Measurements from ENCODE around the gene RFX1.
A peak's percentile ranks its signal among the peaks of the same experiment; 100 is the strongest.
"Not testable (repeated sequence)": the region's sequence is repeated elsewhere in the genome, so short reads cannot be mapped to it uniquely, and the experiment has no call there.

RFX1 gene

GRCh38 chr19:13978351-13979243 is 27.5 kb downstream of the RFX1 start:
- no peak for DNase-seq

DNA sequence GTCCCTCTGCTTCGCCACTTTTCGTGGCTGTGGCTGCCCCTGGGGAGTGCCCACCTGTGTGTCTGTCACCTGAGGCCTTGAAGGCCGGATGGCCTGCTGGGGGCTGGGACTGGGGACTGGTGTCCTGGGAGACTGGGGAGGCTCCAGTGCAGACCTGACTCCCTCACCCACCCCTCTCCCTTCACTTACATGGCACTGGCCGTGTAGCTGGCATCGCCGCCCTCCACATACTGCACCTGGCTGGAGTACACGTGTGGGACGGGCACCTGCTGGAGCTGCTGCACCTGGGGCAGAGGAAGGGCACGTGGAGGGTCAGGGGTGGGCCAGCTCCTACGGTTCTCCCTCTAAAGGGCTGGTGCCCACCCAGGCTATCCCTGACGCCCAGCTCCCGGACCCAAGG is 28.3 kb downstream of the RFX1 start:
- DNase-seq, result no peak

DNA sequence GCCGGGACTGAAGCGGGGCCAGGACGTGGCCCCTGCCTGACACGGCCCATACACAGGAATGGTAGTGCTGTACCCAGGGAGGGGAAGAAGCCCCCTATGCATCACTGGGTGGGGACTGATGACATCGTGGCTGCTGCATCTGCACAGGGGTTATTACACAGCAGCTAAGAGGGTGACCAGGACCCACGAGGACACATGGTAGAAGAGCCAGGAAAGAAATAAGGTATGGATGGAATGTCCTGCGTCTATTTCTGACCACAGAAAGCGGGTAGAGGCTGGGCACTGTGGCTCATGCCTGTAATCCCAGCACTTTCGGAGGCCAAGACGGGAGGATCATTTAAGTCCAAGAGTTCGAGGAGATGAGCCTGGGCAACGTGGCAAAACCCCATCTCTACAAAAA is 29.7 kb downstream of the RFX1 start:
- no peak for DNase-seq

DNA sequence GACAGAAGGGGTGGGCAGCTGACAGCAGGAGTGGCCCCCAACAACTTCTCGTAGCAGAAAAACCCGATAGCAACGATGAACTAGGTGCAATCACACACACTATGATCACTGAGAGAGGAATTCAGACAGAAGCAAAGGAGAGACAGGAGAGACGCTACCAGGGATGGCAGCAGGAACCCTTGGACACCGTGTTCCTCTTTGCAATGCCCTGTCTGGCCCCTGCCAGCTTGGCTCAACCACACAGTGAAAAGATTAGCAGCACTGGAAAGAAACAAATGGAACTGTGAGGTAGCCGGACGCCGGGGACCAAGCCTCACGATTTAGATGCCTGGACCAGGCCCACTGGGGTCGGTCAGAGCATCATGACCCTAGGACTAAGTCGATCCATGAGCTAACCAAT is 30.2 kb downstream of the RFX1 start:
- no peak for DNase-seq

GRCh38 chr19:13974073-13974472 is 32.0 kb downstream of the RFX1 start:
- DNase-seq, result peak; percentile 15

GRCh38 chr19:13973479-13973878 is 32.6 kb downstream of the RFX1 start:
- not testable (repeated sequence) for DNase-seq

GRCh38 chr19:13972368-13973155 is 33.6 kb downstream of the RFX1 start:
- no peak for DNase-seq

GRCh38 chr19:13971868-13972267 is 34.3 kb downstream of the RFX1 start:
- DNase-seq, result not testable (repeated sequence)

- DNase-seq, result no peak
Measured at GRCh38 chr19:13969897-13970296, 36.2 kb downstream of the RFX1 start.

DNA sequence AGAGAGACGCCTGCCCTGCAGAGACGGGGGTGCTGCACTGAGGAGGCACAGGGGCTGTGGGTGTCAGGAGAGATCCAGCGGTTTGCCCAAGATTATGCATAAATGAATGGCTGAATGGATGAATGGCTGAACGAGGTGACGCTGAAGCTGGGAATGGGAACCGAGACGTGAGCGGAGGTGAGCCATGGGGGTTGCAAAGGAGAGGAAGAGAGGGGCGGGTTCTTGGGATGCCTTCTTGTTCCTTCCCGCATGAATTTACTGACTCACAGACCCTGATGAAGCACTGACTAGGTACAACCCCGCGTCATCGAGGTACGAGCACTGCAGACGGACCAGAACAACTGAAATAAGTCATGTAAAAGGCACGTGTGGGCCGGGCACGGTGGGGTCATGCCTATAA is 37.1 kb downstream of the RFX1 start:
- no peak for DNase-seq

DNA sequence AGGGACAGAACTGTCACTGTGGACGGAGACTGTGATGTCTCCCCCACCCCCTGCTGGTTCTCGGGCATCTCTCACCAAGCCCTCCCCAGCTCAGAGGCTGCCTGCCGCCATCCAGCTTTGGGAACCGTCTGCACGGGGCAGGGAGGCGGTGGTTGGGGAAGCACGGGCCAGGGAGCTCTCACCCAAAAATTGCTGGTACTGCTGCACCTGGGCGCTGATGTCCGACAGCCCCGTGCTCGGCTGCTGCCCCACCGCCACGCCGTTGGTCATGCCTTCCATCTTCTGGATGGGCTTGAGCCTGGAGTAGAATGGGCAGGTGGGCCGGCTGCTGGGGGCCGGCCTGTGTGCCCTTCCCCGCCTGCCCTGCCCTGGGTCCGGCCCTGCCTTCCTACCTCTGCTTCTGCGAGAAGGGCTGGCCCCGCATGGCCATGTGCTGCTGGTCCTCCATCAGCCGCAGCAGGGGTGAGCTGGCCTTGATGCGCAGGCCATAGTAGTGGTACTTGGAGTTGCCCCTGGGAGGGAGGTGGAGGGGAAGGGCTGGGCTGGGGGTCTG is 37.7 kb downstream of the RFX1 start:
- no peak for DNase-seq

DNA sequence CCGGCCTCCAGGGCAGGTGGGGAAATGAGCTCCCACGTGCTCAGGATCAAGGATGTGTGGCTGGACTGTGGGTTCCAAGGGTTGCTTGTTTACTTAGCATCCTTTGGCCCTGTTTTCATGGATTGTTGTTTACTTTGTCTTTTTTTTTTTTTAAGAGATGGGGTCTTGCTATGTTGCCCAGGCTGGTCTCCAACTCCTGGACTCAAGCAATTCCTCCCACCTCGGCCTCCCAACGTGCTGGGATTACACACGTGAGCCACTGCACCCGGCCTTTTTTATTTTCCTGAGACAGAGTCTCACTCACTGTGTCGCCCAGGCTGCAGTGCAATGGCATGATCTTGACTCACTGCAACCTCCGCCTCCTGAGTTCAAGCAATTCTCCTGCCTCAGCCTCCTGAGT is 38.9 kb downstream of the RFX1 start:
- not testable (repeated sequence) for DNase-seq

DNA sequence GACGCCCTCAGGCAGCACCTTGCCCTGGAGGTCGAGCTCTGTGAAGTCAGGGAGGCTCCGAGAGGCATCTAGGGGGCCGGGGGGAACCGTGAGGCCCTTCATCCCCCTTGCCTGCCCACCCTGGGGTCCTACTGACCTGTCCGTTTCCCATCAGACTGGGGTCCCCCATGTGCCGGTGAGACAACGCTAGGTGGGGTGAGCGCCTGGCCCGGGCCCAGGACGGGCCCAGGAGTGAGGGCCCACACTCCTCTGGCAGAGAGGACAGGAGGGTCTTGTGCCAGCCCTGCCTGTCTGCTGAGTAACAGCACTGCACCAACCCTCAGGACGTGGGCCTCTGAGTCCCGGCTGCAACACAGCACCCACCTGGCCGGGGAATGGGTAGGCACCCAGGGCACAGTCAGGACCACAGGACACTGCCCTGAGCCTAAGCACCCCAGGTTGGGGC is 39.4 kb downstream of the RFX1 start:
- no peak for DNase-seq

- DNase-seq, result no peak
Measured at GRCh38 chr19:13965926-13966683, 40.0 kb downstream of the RFX1 start.

DNA sequence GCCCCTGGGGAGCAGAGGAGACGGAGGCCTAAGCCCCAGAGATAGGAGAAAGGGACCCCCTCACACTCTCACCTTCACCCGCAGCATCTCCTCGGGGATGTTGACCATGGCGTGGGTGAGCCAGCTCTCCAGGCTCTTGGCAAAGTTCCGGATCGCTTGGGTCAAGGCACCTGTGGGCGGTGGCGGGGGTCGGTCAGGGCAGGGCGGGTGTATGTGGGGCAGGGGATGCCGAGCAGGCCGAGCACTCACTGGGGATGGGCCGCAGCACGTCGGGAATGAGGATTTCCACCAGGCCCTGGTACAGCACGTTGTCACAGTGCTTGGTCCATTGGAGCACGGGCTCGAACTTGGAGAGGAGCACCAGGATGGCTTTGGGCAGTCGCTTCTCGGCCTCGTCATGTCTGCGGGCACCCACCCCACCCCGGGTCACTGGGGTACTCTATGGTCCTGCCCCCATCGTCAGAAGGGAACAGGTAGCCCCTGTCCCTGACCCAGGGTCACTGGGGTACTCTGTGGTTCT is 40.7 kb downstream of the RFX1 start:
- no peak for DNase-seq

GRCh38 chr19:13964776-13965175 is 41.3 kb downstream of the RFX1 start:
- DNase-seq, result no peak

DNA sequence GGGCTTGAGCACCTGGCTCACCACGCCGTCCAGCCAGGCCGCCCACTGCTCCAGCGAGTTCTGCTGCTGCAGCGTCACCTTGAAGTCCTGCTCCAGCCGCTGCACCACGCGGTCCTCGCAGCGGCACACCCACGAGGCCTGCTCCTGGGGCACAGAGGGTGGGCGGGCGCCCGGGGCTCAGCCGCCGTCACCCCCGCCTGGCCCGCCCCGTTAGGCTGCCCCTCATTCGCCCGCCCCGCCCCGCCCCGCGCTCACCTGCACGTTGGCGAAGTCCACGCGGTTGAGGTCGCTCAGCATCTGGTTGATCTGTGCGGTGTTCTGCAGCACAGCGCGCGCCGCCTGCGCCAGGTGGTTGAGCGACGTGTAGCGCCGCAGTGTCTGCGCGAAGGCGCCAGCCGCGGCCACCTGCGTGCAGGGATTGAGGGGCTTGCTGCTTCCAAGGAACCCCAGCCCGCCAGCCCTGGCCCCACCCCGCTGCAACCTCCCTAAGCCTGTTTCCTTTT is 42.5 kb downstream of the RFX1 start:
- no peak for DNase-seq

DNA sequence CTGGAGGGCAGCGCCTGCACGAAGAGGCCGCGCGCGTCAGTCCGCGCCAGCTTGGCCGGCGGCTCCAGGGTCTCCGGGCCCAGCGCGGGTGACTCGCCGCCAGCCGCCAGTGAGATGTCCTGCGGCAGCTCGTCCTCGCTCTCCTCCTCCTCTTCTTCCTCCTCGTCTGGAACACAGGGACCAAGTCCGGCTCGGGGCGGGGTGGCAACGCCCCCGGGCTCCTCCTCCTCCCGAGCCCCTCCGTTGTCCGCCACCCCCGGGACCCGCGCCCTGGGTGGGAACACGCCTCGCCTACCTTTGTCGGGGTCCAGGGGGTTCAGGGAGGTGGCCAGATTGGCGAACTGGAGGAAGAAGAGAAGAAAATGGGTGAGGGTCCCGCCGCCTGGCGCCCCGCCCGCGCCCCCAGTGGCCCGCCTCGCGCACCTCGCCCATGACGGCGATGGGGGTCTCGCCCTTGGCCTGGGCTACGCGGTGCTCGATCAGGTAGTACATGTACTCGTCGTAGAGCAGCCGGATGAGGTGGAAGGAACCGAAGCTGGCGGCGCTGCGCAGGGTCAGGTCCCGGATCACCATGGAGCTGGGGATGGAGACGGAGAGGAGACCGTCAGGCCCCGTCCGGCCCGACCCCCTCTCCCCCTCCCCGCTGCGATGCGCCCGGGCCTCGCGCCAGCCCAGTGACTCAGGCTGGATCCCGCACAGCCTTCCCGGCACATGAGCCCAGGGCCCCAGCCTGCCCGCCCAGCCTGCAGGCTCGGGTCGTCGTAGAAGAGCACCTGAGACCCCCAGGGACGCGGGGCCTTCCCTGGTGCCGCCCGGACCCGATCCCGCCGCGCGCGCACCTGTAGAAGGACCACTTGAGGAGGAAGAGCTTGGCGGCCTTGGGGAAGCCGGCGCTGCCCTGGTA is 43.2 kb downstream of the RFX1 start:
- no peak for DNase-seq

DNA sequence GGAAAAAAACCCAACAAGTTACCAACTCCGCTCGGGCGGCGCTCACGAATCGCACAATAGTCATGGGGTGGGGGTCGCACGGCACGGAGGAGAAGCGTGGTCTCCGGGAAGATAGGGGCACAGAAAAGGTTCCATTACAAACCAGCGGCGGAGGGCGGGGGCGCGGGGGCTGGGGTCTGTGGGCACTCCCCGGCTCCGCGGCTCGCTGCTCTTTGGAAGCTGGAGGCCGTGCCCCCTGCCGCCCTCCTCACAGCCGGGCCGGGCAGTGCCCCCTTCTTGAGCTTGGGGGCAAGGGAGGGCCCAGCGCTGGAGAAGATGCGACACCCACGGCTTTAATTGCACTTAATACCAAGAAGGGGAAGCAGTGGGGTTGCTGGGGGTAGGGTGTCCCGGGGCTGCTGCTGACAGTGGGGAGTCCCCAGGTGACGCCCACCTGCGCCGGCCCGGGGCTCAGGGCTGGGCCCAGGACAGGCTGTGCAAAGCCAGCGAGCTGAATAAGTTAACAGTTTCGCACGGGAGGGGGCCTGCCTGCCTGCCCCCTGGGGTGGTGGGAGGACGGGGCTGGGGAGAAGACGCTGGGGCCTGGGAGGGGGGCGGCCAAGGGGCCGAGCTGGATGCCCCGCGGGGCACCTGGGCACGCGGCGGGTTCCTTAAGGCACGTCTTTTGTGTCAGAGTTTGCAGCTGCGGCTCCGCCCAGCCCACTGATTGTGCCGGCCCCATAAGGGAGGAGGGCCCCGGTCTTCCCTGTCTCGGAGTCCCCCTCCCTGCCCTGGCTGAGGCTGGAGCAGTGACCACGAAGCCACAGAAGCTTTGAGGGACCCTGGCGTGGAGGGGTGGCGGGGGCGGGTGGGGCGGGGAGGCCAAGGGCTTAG is 44.1 kb downstream of the RFX1 start:
- no peak for DNase-seq
